ENCODE data around the gene BANP.

The BANP gene

GRCh38 chr16:87949071-87949744 is 2.0 kb upstream of the BANP start:
- no peak for DNase-seq (ENCODE audit: low read depth, low spot score)

DNA sequence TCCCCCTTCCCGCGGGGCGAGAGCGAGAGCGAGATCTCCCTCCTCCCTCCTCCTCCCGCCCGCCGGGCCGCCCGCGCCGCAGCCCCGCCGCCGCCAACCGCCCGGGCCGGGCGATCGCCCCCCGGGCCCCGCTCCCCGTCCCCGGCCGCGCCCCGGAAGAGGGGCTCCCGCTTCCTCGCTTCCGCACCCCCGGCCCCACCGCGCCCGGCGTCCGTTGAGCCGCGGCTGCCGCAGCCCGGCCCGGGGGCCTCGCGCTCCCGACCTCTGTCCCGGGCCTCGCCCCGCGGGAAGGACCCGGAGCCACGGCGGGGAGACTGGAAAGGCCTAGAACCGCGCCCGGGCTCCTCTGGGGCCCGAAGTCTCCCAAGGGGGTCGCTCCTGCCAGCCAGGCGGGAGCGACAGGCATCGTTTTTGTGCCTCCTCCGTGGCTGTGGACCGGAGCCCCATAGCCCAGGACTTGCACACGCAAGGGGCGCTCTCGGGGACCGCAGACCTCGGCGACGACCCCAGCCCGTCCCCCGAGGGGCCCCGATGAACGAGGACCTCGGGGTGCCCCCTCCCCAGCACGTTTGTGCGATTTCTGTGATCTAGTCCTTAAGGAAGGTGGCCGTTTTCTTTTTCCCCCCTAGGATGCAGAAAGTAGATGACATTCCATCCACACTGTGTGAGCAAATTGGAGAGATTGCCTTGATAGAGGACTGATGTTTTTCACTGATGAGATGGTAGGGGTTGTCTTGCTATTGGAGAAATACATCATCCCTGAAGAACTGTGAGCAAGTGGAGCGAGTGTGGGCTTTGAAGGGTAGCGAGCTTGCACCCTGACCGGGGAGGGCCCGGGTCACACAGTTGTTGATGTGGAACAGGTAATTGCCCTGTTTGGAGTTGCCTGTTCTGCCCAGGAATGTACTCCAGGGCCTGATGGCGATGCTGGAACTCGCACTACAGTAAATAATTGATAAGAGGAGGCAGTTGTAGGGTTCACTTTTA is 611 bp downstream of the BANP start:
- DNase-seq (ENCODE audit: low read depth, low spot score), result no peak

- no peak for DNase-seq (ENCODE audit: low read depth, low spot score)
Measured at GRCh38 chr16:87952751-87953150, 1.5 kb downstream of the BANP start.

DNA sequence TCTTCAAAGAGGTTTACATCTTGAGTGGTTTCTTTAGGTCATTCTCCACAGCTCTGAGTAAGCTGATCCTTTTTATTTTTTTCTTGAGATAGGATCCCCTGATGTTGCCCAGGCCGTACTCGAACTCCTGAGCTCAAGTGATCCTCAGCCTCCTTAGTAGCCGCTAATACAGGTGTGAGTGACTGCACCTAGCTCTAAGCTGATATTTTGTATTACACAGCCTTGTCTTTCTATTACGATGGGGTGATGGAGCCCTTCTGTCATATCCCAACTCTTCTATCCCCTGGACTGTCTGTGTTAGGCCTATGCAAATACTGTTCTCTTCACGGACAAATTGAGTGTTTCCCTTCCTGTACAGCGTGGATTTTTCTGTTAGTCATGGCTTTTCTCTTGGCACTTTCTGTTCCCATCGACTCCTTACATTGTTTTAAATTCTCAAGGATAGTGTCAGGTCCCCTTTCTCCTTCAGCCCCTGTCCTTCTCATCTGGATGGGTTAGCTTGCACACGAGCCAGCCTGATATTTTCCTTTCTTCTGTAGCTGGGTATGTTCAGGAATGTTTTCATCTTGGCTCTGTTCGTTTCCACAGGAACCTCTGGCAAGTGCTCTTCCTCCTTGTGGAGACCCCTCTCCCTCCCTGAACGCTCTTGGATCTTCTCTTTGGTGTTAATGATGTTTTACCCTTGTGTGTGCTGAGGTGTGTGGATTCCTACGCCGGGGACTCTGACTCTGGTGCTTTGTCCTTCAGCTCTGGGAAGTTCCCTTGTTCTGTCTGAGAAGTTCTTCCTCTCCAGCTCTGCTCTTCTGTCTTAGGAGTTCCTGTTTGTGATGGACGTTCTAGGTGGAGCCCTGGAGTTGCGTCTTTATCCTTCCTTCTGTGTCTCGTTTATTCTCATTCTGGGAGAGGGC is 2.3 kb downstream of the BANP start:
- no peak for DNase-seq (ENCODE audit: low read depth, low spot score)

GRCh38 chr16:87954361-87954760 is 3.1 kb downstream of the BANP start:
- no peak for DNase-seq (ENCODE audit: low read depth, low spot score)

GRCh38 chr16:87954826-87955225 is 3.6 kb downstream of the BANP start:
- no peak for DNase-seq (ENCODE audit: low read depth, low spot score)

DNA sequence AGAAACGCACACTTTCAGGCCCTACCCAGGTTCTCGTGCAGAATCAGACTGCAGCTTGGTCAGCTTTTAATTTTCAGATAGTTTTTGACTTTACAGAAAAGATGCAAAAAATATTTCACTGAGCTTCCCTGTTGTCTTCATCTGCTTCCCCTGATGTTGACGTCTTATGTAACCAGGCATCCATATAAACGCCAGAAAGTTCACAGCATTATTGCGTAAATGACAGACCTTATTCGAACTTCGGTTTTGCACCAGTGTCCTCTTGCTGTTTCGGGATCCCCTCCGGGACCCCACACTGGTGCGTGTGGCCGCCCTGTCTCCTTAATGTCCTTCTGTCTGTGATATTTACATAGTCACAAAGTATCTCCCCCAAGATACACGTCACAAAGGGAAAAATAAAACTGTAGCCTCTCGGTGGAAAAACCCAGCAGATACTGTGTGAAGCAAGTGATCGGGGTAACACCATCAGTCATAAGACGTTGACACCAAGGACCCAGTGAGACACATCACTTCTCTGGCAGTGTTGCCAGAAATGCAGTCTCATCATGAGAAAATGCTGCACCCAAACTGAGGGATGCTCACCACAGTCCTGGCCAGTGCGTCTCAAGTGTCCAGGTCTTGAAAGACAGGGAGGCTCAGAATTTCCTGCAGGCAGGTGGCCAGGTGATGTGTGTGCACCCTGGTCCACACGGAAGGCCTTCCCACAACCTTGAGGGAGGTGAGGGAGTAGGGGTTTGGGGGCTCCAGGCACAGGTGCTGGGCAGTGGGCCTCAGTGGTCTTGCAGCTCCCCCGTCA is 4.3 kb downstream of the BANP start:
- DNase-seq (ENCODE audit: low read depth, low spot score), result no peak

- DNase-seq (ENCODE audit: low read depth, low spot score), result no peak
Measured at GRCh38 chr16:87956098-87956364, 4.8 kb downstream of the BANP start.

DNA sequence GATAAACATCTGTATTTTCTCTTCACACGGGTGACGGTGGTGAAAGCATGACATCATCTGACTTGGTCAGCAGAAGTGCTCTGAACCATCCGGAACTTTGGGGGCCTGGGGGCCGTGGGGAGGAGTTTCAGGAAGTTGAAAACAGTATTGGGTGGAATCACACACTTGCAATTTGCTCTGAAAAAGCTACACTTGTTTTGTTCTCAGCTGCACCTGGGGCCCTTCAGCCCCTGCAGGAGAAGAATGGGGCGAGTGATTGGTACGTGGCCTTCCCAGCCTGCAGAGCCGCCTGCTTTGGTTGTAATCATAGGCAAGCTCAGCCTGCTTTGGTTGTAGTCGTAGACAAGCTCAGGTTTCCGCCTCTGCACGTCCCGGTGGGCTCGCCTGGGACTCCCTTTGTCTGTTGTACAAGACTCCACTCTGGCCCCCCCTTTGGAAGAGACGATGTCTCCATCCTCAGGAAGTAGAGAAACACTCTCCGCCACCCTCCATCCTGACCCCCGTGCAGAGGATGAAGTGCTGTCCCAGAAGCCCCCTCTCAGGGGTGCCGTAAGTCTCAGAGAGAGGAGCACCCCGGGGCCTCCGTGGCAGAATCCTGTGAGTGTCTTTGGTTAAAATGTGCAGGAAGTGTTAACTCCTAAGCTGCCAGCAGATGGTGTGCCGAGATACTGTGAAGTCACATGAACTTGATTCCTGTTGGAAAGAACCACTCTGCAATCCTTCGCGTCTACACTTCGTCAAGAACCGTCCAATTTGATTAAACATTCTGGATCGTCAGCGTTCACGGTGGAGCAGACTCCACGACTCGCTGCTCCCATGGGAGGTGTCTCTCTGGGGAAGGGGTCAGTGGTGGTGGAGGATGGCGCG is 5.4 kb downstream of the BANP start:
- DNase-seq (ENCODE audit: low read depth, low spot score), result peak; percentile 58

- no peak for DNase-seq (ENCODE audit: low read depth, low spot score)
Measured at GRCh38 chr16:87957296-87958094, 6.3 kb downstream of the BANP start.

- DNase-seq (ENCODE audit: low read depth, low spot score), result no peak
Measured at GRCh38 chr16:87958632-87959031, 7.4 kb downstream of the BANP start.

DNA sequence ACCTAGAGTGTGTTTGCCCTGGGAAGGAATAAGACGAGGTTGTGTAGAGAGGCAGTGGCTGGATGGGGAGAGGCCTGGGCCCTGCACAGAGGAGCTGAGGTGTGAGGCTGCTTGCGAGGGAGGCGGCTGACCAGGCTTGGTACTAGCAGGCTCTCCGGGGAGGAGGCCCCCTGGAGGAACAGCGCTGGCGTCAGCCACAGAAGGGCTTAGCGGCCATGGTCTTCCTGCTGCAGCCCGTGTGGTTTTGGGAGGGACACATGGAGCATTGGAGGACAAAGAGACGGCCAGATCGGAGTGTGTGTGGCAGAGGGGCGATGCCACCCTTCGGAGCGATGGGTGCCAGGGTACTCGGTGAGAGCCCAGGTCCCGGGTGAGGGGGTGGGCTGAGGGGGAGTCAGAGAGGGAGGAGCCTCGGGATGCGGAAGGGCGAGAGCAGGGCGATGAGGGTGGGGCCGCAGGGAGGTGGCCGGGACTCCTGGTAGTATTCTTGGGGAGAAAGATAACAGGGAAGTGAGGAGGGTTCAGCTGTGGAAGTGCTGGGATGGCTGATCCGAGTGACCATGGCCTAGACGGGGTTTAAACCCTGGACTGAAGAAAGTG is 8.3 kb downstream of the BANP start:
- DNase-seq (ENCODE audit: low read depth, low spot score), result no peak

DNA sequence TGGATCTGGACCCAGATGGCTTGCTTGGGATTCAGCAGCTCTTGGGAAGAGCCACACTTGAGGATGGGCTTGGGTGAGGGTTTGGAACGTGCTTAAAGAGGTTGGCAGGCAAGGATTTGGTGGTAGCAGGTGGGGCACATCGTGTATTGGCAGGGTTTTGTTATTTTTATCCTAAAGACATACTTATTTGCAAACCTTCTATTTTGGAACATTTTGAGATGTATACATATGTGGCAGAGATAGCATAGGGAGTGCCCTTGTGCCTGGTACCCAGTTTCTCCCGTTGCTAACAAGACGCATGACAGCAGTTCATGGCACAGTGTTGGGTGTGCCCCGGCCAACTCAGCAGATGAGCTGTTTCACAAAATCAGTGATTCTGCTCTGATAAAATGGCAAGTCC is 9.1 kb downstream of the BANP start:
- DNase-seq (ENCODE audit: low read depth, low spot score), result no peak

GRCh38 chr16:87960852-87961251 is 9.6 kb downstream of the BANP start:
- DNase-seq (ENCODE audit: low read depth, low spot score), result no peak

GRCh38 chr16:87961623-87962022 is 10.4 kb downstream of the BANP start:
- DNase-seq (ENCODE audit: low read depth, low spot score), result no peak

DNA sequence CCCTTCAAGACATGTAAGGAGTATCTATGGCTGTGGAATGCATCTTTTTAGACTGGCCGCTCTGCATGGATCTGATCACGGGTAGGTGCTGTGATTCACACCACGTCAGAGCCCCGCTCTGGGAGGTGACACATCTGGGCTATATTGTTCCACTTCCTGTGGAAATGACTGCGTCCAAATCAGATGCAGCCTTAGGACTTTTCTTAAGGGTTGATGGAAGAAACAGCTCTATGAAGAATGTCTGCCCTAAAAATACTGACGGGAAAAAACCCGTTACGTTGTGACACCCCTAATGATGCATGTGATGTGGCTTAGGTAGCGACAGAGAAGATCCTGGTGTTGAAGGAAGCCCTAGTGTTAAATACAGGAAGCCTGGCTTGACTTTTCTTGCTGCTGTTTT is 12.2 kb downstream of the BANP start:
- no peak for DNase-seq (ENCODE audit: low read depth, low spot score)

DNA sequence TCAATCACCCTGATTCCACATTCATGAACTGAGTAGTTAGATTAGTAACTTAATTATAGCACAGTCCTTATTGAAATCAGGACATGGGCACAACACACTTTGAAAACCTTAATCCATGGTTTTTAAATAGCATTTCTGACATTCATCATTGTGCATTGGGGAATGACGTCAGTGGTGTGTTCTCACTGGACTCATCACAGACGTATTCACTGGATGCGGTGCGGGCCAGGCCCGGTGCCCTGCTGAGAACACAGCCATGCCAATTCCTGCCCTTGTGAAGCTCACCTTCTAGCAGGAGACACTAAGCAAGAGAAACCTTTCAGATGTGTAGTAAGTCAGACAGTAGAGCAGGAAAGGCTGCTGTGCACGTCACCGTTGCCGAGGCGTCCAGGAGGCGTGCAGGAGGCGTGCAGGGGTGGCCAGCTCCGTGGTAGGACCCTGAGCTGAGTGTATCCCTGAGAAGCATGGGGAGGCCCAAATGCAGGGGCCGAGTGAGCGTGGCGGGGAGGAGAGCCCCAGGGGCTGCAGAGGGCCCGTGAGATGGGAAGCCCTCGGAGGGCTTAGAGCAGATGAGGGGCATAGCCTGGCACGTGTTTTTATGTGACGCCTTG is 12.9 kb downstream of the BANP start:
- no peak for DNase-seq (ENCODE audit: low read depth, low spot score)

GRCh38 chr16:87965417-87965816 is 14.2 kb downstream of the BANP start:
- no peak for DNase-seq (ENCODE audit: low read depth, low spot score)

Data from activated CD4-positive, CD25-positive, alpha-beta regulatory T cell treated with anti-CD3 and anti-CD28 coated beads, Interleukin-2, amount 50 U/mL, for 16 hours (primary cell).